ENCODE data around the gene SMIM31. TPM values are rescaled to one million over a fixed set of nuclear protein-coding genes. Genes with fewer than 3 reads are reported as not detected.

SMIM31 gene
- total and polyA plus RNA-seq, 2 experiments from 2014 or later, result not detected

- Histone ChIP-seq H3K9me3 (ENCODE audit: low read depth) (no peaks in the 10 kb centered on the region), H3K4me1 (ENCODE audit: low read depth) (no peaks in the 10 kb centered on the region), H3K4me3 (no peak overlapping the region)
Observed at GRCh38 chr4:164780839-164781238, 26.9 kb downstream of the SMIM31 start.

GRCh38 chr4:164783976-164784375 is 30.0 kb downstream of the SMIM31 start:
- H3K9me3 ChIP-seq (ENCODE audit: low read depth), result no peaks in the 10 kb centered on the region

More at GRCh38 chr4:164780839-164781238, 26.9 kb downstream of the SMIM31 start:
- Histone ChIP-seq H3K27me3 (no peaks in the 10 kb centered on the region), H3K36me3 (no peaks in the 10 kb centered on the region), H3K27ac (no peak overlapping the region)
- no peak for DNase-seq (ENCODE audit: low read depth in 1 of 2, low spot score in 1 of 2)
- no peak for TF ChIP-seq CTCF (IDR thresholded peaks at IDR 0.05; ENCODE audit: low read depth, low read length)

GRCh38 chr4:164789047-164789446 is 35.1 kb downstream of the SMIM31 start:
- H3K27ac ChIP-seq, result no peak overlapping the region
- no peaks in the 10 kb centered on the region for H3K4me1 ChIP-seq (ENCODE audit: low read depth)
- H3K27me3 ChIP-seq, result no peaks in the 10 kb centered on the region
- no peak overlapping the region for H3K4me3 ChIP-seq
- no peaks in the 10 kb centered on the region for H3K9me3 ChIP-seq (ENCODE audit: low read depth)
- peak in 1 of 2 donors; percentile 10 for DNase-seq (ENCODE audit: low read depth in 1 of 2, low spot score in 1 of 2)
- no peaks in the 10 kb centered on the region for H3K36me3 ChIP-seq
- no peak for TF ChIP-seq CTCF (IDR thresholded peaks at IDR 0.05; ENCODE audit: low read depth, low read length)

More at GRCh38 chr4:164783976-164784375, 30.0 kb downstream of the SMIM31 start:
- no peak for DNase-seq (ENCODE audit: low read depth in 1 of 2, low spot score in 1 of 2)
- H3K27ac ChIP-seq, result no peak overlapping the region
- no peaks in the 10 kb centered on the region for H3K36me3 ChIP-seq
- no peaks in the 10 kb centered on the region for H3K4me1 ChIP-seq (ENCODE audit: low read depth)
- no peak overlapping the region for H3K4me3 ChIP-seq
- TF ChIP-seq CTCF (IDR thresholded peaks at IDR 0.05; ENCODE audit: low read depth, low read length), result no peak
- H3K27me3 ChIP-seq, result no peaks in the 10 kb centered on the region

- H3K4me1 ChIP-seq (ENCODE audit: low read depth), result no peaks in the 10 kb centered on the region
- H3K27me3 ChIP-seq, result no peaks in the 10 kb centered on the region
- H3K36me3 ChIP-seq, result no peaks in the 10 kb centered on the region
- TF ChIP-seq CTCF (IDR thresholded peaks at IDR 0.05; ENCODE audit: low read depth, low read length), result no peak
- H3K4me3 ChIP-seq, result no peak overlapping the region
- no peak for DNase-seq (ENCODE audit: low read depth in 1 of 2, low spot score in 1 of 2)
- no peaks in the 10 kb centered on the region for H3K9me3 ChIP-seq (ENCODE audit: low read depth)
- no peak overlapping the region for H3K27ac ChIP-seq
Observed at GRCh38 chr4:164790249-164790648, 36.3 kb downstream of the SMIM31 start.

- no peak for TF ChIP-seq CTCF (IDR thresholded peaks at IDR 0.05; ENCODE audit: low read depth, low read length)
- no peaks in the 10 kb centered on the region for H3K4me1 ChIP-seq (ENCODE audit: low read depth)
- no peak overlapping the region for H3K4me3 ChIP-seq
- H3K36me3 ChIP-seq, result no peaks in the 10 kb centered on the region
- H3K27ac ChIP-seq, result no peak overlapping the region
- no peak for DNase-seq (ENCODE audit: low read depth in 1 of 2, low spot score in 1 of 2)
- no peaks in the 10 kb centered on the region for H3K9me3 ChIP-seq (ENCODE audit: low read depth)
- no peaks in the 10 kb centered on the region for H3K27me3 ChIP-seq
Observed at GRCh38 chr4:164799410-164799809, 45.5 kb downstream of the SMIM31 start.

GRCh38 chr4:164800786-164801185 is 46.9 kb downstream of the SMIM31 start:
- Histone ChIP-seq H3K27me3 (no peaks in the 10 kb centered on the region), H3K27ac (no peak overlapping the region), H3K4me1 (ENCODE audit: low read depth) (no peaks in the 10 kb centered on the region), H3K4me3 (no peak overlapping the region), H3K36me3 (no peaks in the 10 kb centered on the region), H3K9me3 (ENCODE audit: low read depth) (no peaks in the 10 kb centered on the region)
- TF ChIP-seq CTCF (IDR thresholded peaks at IDR 0.05; ENCODE audit: low read depth, low read length), result no peak
- DNase-seq (ENCODE audit: low read depth in 1 of 2, low spot score in 1 of 2), result no peak

Data from cardiac muscle cell (in vitro differentiated cells and primary cell).